ENCODE measurements around the gene PDHX. TPM values are rescaled to one million over a fixed set of nuclear protein-coding genes. Genes with fewer than 3 reads are reported as not detected.

PDHX gene
- total and polyA plus RNA-seq, 2 of the 4 experiments (the other 2 are of a cell fraction) = 19.8 to 26.7 TPM

DNA sequence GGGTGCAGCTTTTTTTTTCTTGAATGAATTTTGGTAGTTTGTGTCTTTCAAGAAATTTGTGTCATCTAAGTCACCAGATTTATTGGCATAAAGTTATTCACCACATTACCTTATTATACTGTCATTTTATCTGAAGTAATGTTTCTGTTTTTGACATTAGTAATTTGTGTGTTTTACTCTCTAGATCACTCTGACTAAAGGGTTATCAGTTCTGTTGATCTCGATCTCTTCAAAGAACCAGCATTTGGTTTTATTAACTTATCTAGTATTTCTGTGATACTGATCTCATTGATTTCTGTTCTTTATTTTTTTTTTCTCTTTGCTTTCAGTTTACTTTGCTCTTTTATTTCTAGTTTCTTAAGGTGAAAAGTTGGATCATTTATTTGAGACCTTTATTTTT is 55.5 kb downstream of the PDHX start:
- H2BK5ac ChIP-seq (ENCODE audit: low read depth, low read length, poor library complexity, severe bottlenecking) = peak overlapping the region; percentile 84
- no peak overlapping the region for H2BK15ac ChIP-seq (ENCODE audit: low read depth, low read length)
- H4K91ac ChIP-seq (ENCODE audit: insufficient read depth, low read depth, low read length) = no peak overlapping the region
- peaks cover 2% of the 10 kb centered on the region; the same call in 1 of the 2 replicates for H3K9me1 ChIP-seq (ENCODE audit: insufficient read depth, low read length)
- H3K27me3 ChIP-seq (ENCODE audit: control insufficient read depth, insufficient read depth, low read length) = no peaks in the 10 kb centered on the region
- ChIA-PET CTCF (no interaction called here), POLR2A (ENCODE audit: unreplicated experiment) (no interaction called here)
- DNase-seq (no peak), ATAC-seq (ENCODE audit: low read depth) (no peak)
- H3K9me3 ChIP-seq (ENCODE audit: control insufficient read depth, insufficient read depth, low read length) = no peaks in the 10 kb centered on the region
- H2AK9ac ChIP-seq (replicated peaks; ENCODE audit: low read depth, low read length, poor library complexity) = no peak overlapping the region
- no peak overlapping the region for H2AK5ac ChIP-seq (ENCODE audit: low read depth, low read length)
- no peak overlapping the region for H3K18ac ChIP-seq (ENCODE audit: low read depth, low read length)
- peaks cover 11% of the 10 kb centered on the region for H3K36me3 ChIP-seq (ENCODE audit: control insufficient read depth, insufficient read depth, low read length)
- H2BK20ac ChIP-seq (ENCODE audit: low read depth, low read length) = no peak overlapping the region
- peaks cover 11% of the 10 kb centered on the region for H3K4me1 ChIP-seq (ENCODE audit: control insufficient read depth, insufficient read depth, low read length)
- intact Hi-C loops (cut with micrococcal nuclease) = no loop called here
- in situ Hi-C loops (cut with MboI; ENCODE audit: low sequenced_read_pairs) = no loop called here
- peak overlapping the region; percentile 43 to 85; a peak in 2 of 4 replicates for H4K8ac ChIP-seq (ENCODE audit: low read depth in 2 of 2, low read length in 2 of 2)
- no CpG with 5 or more reads among the region's 1 CpG for WGBS, 2 experiments (ENCODE audit: extremely low coverage in 2 of 2, insufficient read length in 1 of 2)
- no peak overlapping the region for H3K4me3 ChIP-seq (ENCODE audit: insufficient read depth, low read depth, low read length)
- no peaks in the 10 kb centered on the region for H4K20me1 ChIP-seq (ENCODE audit: insufficient read depth, low read length)
- no peak overlapping the region for H3K27ac ChIP-seq (ENCODE audit: insufficient read depth, low read length)
- H3K23ac ChIP-seq (ENCODE audit: low read depth, low read length) = no peak overlapping the region
- no peak overlapping the region for H3K56ac ChIP-seq (ENCODE audit: extremely low read depth, insufficient read depth, low read length)
- dilution Hi-C loops (cut with HindIII; ENCODE audit: low sequenced_read_pairs, unreplicated experiment) = no loop called here
- no peak overlapping the region for H3K14ac ChIP-seq (replicated peaks; ENCODE audit: low read depth, low read length)
- no peak overlapping the region for H2AFZ ChIP-seq (replicated peaks; ENCODE audit: low read length, poor library complexity)
- peak overlapping the region; percentile 75; the same call in 1 of the 2 replicates for H2BK120ac ChIP-seq (ENCODE audit: low read depth, low read length)
- peaks cover 11 to 22% of the 10 kb centered on the region in 2 experiments for H3K79me1 ChIP-seq (ENCODE audit: low read depth in 1 of 2, low read length in 2 of 2)
- no peak overlapping the region for H3K4ac ChIP-seq (ENCODE audit: low read depth, low read length)
- H4K5ac ChIP-seq (ENCODE audit: low read depth, low read length) = no peak overlapping the region
- no peak overlapping the region for H3K9ac ChIP-seq (ENCODE audit: low read depth, low read length)
- BruUV-seq (replicated peaks) = no TSS peak
- no peak for TF ChIP-seq SMC3 (IDR thresholded peaks at IDR 0.05; ENCODE audit: low read depth, low read length)
- TF ChIP-seq CTCF (conservative IDR thresholded peaks at IDR 0.05; ENCODE audit: low read depth, low read length) = no peak
- no peak for TF ChIP-seq MAZ (IDR thresholded peaks at IDR 0.05; ENCODE audit: borderline replicate concordance, low read depth, low read length)
- TF ChIP-seq POLR2A (IDR thresholded peaks at IDR 0.05; ENCODE audit: low read depth, low read length) = no peak
- no peak for TF ChIP-seq CEBPB (IDR thresholded peaks at IDR 0.05; ENCODE audit: low read depth, low read length)
- no peak for TF ChIP-seq ELK1 (IDR thresholded peaks at IDR 0.05; ENCODE audit: borderline replicate concordance, low read depth, low read length)
- TF ChIP-seq MXI1 (IDR thresholded peaks at IDR 0.05; ENCODE audit: borderline replicate concordance, low read depth, low read length) = no peak
- no peak overlapping the region for H3K4me2 ChIP-seq (ENCODE audit: low read depth, low read length)
